Activated gamma-delta T cell treated with anti-CD3 and anti-CD28 coated beads, Interleukin-2, amount 50 U/mL, for 16 hours (primary cell): Measurements from ENCODE around the gene UGT3A1.
"Not testable (repeated sequence)": the region's sequence is repeated elsewhere in the genome, so short reads cannot be mapped to it uniquely, and the experiment has no call there.

ENCODE experiments used
- DNase-seq: peaks from one replicate; pipeline ENCODE4 v3.0.0-alpha.2; 2020; ENCODE audit warnings: low read depth

Gene UGT3A1

GRCh38 chr5:35987776-35988175, 3.4 kb downstream of the UGT3A1 start:
- DNase-seq, result no peak

- DNase-seq, result no peak
Measured at GRCh38 chr5:35979715-35980114, 11.5 kb downstream of the UGT3A1 start.

- not testable (repeated sequence) for DNase-seq
Measured at GRCh38 chr5:35976859-35977258, 14.3 kb downstream of the UGT3A1 start.

GRCh38 chr5:35974570-35974969, 16.6 kb downstream of the UGT3A1 start:
- DNase-seq, result no peak

- no peak for DNase-seq
Measured at GRCh38 chr5:35971878-35972210, 19.3 kb downstream of the UGT3A1 start.

GRCh38 chr5:35971186-35971877, 19.9 kb downstream of the UGT3A1 start:
- no peak for DNase-seq

- no peak for DNase-seq
Measured at GRCh38 chr5:35963381-35963843, 27.8 kb downstream of the UGT3A1 start.

- no peak for DNase-seq
Measured at GRCh38 chr5:35960328-35960727, 30.9 kb downstream of the UGT3A1 start.

- no peak for DNase-seq
Measured at GRCh38 chr5:35956429-35956828, 34.8 kb downstream of the UGT3A1 start.

GRCh38 chr5:35954175-35954574, 37.0 kb downstream of the UGT3A1 start:
- no peak for DNase-seq

GRCh38 chr5:35947085-35947484, 44.1 kb downstream of the UGT3A1 start:
- DNase-seq, result no peak

- DNase-seq, result no peak
Measured at GRCh38 chr5:35939639-35940038, 51.6 kb downstream of the UGT3A1 start.

GRCh38 chr5:35938568-35939227, 52.5 kb downstream of the UGT3A1 start, which contains the start of gene CAPSL:
TSS of gene CAPSL (minus strand) at chr5:35938622. CDS start at chr5:35921120, 17,502 bp downstream.
- no peak for DNase-seq

GRCh38 chr5:35926389-35927051, 64.7 kb downstream of the UGT3A1 start:
- DNase-seq, result peak; percentile 54

GRCh38 chr5:35924950-35925722, 66.1 kb downstream of the UGT3A1 start:
- DNase-seq, result peak; percentile 72

- DNase-seq, result no peak
Measured at GRCh38 chr5:35924122-35924949, 66.9 kb downstream of the UGT3A1 start.

- DNase-seq, result no peak
Measured at GRCh38 chr5:35922468-35922867, 68.7 kb downstream of the UGT3A1 start.

- no peak for DNase-seq
Measured at GRCh38 chr5:35921930-35922329, 69.3 kb downstream of the UGT3A1 start.

- no peak for DNase-seq
Measured at GRCh38 chr5:35920890-35921289, 70.3 kb downstream of the UGT3A1 start.

- no peak for DNase-seq
Measured at GRCh38 chr5:35919191-35919590, 72.0 kb downstream of the UGT3A1 start.

- DNase-seq, result no peak
Measured at GRCh38 chr5:35908814-35909213, 82.4 kb downstream of the UGT3A1 start.
